HG02763 (cell line): Measurements from ENCODE around the gene ADCY1.

Source experiments
- ATAC-seq: cut with Tn5 transposase; IDR thresholded peaks from one replicate; pipeline ENCODE4 v1.9.1; 2021; ENCODE audit warnings: mild to moderate bottlenecking, moderate library complexity; ENCODE audit not compliant: unreplicated experiment

The ADCY1 gene

GRCh38 chr7:45576249-45576929 lies 2.2 kb downstream of the ADCY1 start:
- ATAC-seq = no peak

GRCh38 chr7:45578022-45578421 lies 3.9 kb downstream of the ADCY1 start:
- no peak for ATAC-seq

GRCh38 chr7:45578467-45578866 lies 4.3 kb downstream of the ADCY1 start:
- no peak for ATAC-seq

GRCh38 chr7:45579391-45579801 lies 5.2 kb downstream of the ADCY1 start:
- ATAC-seq = no peak

- ATAC-seq = no peak
These were observed 6.1 kb downstream of the ADCY1 start for GRCh38 chr7:45580053-45580872.

- ATAC-seq = no peak
These were observed 7.2 kb downstream of the ADCY1 start for GRCh38 chr7:45581271-45581780.

GRCh38 chr7:45582136-45582749 lies 8.1 kb downstream of the ADCY1 start:
- ATAC-seq = no peak

GRCh38 chr7:45582868-45583277 lies 8.7 kb downstream of the ADCY1 start:
- ATAC-seq = no peak

GRCh38 chr7:45583296-45583695 lies 9.1 kb downstream of the ADCY1 start:
- ATAC-seq = no peak

- no peak for ATAC-seq
These were observed 10.4 kb downstream of the ADCY1 start for GRCh38 chr7:45584261-45585210.

GRCh38 chr7:45585628-45586027 lies 11.5 kb downstream of the ADCY1 start:
- no peak for ATAC-seq

- ATAC-seq = no peak
These were observed 12.7 kb downstream of the ADCY1 start for GRCh38 chr7:45586542-45587520.

GRCh38 chr7:45588466-45588865 lies 14.3 kb downstream of the ADCY1 start:
- ATAC-seq = no peak

- no peak for ATAC-seq
These were observed 14.9 kb downstream of the ADCY1 start for GRCh38 chr7:45589061-45589460.

- no peak for ATAC-seq
These were observed 15.9 kb downstream of the ADCY1 start for GRCh38 chr7:45589915-45590678.

GRCh38 chr7:45590679-45591057 lies 16.5 kb downstream of the ADCY1 start:
- ATAC-seq = no peak

- no peak for ATAC-seq
These were observed 17.1 kb downstream of the ADCY1 start for GRCh38 chr7:45591101-45591906.
